K562 (cell line): ENCODE measurements around the gene ZNF106. TPM values are rescaled to one million over a fixed set of nuclear protein-coding genes. Genes with fewer than 3 reads are reported as not detected.

ENCODE experiments used
- AFF1 ChIP-seq, 2 experiments: fragments of 450-650 bp; IDR thresholded peaks; 2 replicates each; pipeline ENCODE4 v1.6.1; 2018; ENCODE audit warnings: mild to moderate bottlenecking in 2 of 2, low read depth in 1 of 2; ENCODE audit not compliant: partially characterized antibody in 2 of 2
- ARID4B ChIP-seq: sonication (generic); formaldehyde crosslinking; IDR thresholded peaks from 2 replicates; pipeline ENCODE4 v1.8.0; 2022; ENCODE audit warnings: mild to moderate bottlenecking, missing genetic modification reagents
- CXXC5 ChIP-seq: fragments of 250-450 bp; sonication (Bioruptor Pico); IDR thresholded peaks from 2 replicates; pipeline ENCODE4 v1.8.0; 2022; ENCODE audit warnings: inconsistent platforms, mild to moderate bottlenecking, moderate library complexity
- JUN ChIP-seq, 2 experiments: sonication (generic) in 1 of 2; formaldehyde crosslinking in 1 of 2; IDR thresholded peaks; 2 replicates each; pipeline versions ENCODE4 v1.6.1 to v1.8.0; 2012 to 2022; ENCODE audit warnings: borderline replicate concordance in 2 of 2, mild to moderate bottlenecking in 2 of 2, improper control_type of control experiment in 1 of 2, low read depth in 1 of 2, low read length in 1 of 2, missing genetic modification reagents in 1 of 2
- polyA plus RNA-seq, 8 experiments: library from polyadenylated mRNA; depleted of rRNA in 4 of 8; stranded (reverse) in 5 of 8; unstranded in 3 of 8; fragments of >200 nt; fragmentation: Nextera tagmentation in 2 of 8; fragmentation: Illumina TruSeq in 1 of 8; extraction: Ambion mirVana in 2 of 8; extraction: Trizol in 1 of 8; gene quantifications; 2 replicates each; pipeline versions ENCODE4 v1.2.1 to v1.2.3, GENCODE V29; 2011 to 2014; ENCODE audit warnings: inconsistent platforms in 1 of 8, missing spikeins in 1 of 8
- total RNA-seq, 7 experiments: library from RNA; depleted of rRNA in 6 of 7; stranded (reverse); fragments of >200 nt in 6 of 7; fragmentation: Illumina TruSeq in 2 of 7; extraction: Trizol in 2 of 7; gene quantifications; 2 replicates each; pipeline versions ENCODE4 v1.2.1 to v1.2.3, GENCODE V29; 2011 to 2021; ENCODE audit warnings: low replicate concordance in 1 of 7
- TF ChIP-seq, protein P1 (sequence below): sonication (generic); formaldehyde crosslinking; IDR thresholded peaks from 2 replicates; pipeline ENCODE4 v1.8.0; 2023; ENCODE audit warnings: mild to moderate bottlenecking, missing genetic modification reagents
- TF ChIP-seq, protein P2 (sequence below), 2 experiments: fragments of 450-650 bp; conservative IDR thresholded peaks; 2 replicates each; pipeline ENCODE4 v1.6.1; 2017; ENCODE audit warnings: mild to moderate bottlenecking in 2 of 2, moderate library complexity in 2 of 2
- TF ChIP-seq, protein P3 (sequence below): sonication (generic); formaldehyde crosslinking; IDR thresholded peaks from 2 replicates; pipeline ENCODE4 v1.9.0; 2022; ENCODE audit warnings: mild to moderate bottlenecking, missing genetic modification reagents

ZNF106 gene
- total and polyA plus RNA-seq, 9 of the 15 experiments (the other 6 are each of a cell fraction or from before 2014, with no cell fraction given) = 14.4 to 55.3 (median 33.7) TPM

- TF ChIP-seq ARID4B (CRISPR knock-in tag) (peak; percentile 52; the same call in 1 of the 2 replicates), AFF1 (IDR thresholded peaks at IDR 0.05; ENCODE audit: low read depth in 1 of 2, partially characterized antibody in 2 of 2) (peak; percentile 66 to 79), CXXC5 (CRISPR knock-in tag) (peak; percentile 99), JUN (IDR thresholded peaks at IDR 0.05; ENCODE audit: borderline replicate concordance, low read depth, low read length) (peak; percentile 59; the same call in 1 of the 2 replicates), JUN (CRISPR knock-in tag; IDR thresholded peaks at IDR 0.05; ENCODE audit: borderline replicate concordance) (no peak; the same call in 1 of the 2 replicates)
- TF ChIP-seq, protein P1, sequence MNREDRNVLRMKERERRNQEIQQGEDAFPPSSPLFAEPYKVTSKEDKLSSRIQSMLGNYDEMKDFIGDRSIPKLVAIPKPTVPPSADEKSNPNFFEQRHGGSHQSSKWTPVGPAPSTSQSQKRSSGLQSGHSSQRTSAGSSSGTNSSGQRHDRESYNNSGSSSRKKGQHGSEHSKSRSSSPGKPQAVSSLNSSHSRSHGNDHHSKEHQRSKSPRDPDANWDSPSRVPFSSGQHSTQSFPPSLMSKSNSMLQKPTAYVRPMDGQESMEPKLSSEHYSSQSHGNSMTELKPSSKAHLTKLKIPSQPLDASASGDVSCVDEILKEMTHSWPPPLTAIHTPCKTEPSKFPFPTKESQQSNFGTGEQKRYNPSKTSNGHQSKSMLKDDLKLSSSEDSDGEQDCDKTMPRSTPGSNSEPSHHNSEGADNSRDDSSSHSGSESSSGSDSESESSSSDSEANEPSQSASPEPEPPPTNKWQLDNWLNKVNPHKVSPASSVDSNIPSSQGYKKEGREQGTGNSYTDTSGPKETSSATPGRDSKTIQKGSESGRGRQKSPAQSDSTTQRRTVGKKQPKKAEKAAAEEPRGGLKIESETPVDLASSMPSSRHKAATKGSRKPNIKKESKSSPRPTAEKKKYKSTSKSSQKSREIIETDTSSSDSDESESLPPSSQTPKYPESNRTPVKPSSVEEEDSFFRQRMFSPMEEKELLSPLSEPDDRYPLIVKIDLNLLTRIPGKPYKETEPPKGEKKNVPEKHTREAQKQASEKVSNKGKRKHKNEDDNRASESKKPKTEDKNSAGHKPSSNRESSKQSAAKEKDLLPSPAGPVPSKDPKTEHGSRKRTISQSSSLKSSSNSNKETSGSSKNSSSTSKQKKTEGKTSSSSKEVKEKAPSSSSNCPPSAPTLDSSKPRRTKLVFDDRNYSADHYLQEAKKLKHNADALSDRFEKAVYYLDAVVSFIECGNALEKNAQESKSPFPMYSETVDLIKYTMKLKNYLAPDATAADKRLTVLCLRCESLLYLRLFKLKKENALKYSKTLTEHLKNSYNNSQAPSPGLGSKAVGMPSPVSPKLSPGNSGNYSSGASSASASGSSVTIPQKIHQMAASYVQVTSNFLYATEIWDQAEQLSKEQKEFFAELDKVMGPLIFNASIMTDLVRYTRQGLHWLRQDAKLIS (CRISPR knock-in tag) = peak; percentile 95
- TF ChIP-seq, protein P2, sequence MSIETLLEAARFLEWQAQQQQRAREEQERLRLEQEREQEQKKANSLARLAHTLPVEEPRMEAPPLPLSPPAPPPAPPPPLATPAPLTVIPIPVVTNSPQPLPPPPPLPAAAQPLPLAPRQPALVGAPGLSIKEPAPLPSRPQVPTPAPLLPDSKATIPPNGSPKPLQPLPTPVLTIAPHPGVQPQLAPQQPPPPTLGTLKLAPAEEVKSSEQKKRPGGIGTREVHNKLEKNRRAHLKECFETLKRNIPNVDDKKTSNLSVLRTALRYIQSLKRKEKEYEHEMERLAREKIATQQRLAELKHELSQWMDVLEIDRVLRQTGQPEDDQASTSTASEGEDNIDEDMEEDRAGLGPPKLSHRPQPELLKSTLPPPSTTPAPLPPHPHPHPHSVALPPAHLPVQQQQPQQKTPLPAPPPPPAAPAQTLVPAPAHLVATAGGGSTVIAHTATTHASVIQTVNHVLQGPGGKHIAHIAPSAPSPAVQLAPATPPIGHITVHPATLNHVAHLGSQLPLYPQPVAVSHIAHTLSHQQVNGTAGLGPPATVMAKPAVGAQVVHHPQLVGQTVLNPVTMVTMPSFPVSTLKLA (conservative IDR thresholded peaks at IDR 0.05) = peak; percentile 71 to 80
- TF ChIP-seq, protein P3, sequence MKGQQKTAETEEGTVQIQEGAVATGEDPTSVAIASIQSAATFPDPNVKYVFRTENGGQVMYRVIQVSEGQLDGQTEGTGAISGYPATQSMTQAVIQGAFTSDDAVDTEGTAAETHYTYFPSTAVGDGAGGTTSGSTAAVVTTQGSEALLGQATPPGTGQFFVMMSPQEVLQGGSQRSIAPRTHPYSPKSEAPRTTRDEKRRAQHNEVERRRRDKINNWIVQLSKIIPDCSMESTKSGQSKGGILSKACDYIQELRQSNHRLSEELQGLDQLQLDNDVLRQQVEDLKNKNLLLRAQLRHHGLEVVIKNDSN (CRISPR knock-in tag) = no peak
Observed at GRCh38 chr15:42490671-42491538, at the start of gene ZNF106 (continued).
